Mucosa of gallbladder (tissue), 1 donor: ENCODE results near the gene CCP110. TPM values are rescaled to one million over a fixed set of nuclear protein-coding genes. Genes with fewer than 3 reads are reported as not detected.
A peak's percentile ranks its signal among the peaks of the same experiment; 100 is the strongest.

ENCODE experiments used
- DNase-seq: peaks from one replicate; pipeline ENCODE4 v3.0.0-alpha.2; 2020; ENCODE audit warnings: low spot score
- total RNA-seq: library from RNA; stranded (reverse); gene quantifications from one replicate; pipeline ENCODE4 v1.2.1, GENCODE V29; 2021
- donor health status: DM: no; HTN: no; CAD: no.

Gene CCP110
- 14.7 TPM for total RNA-seq

- DNase-seq: peak; percentile 97
Observed at GRCh38 chr16:19523559-19524355, at the start of gene CCP110. TSS of gene CCP110 (plus strand) at chr16:19523942. CDS start at chr16:19527882, 3,940 bp downstream.

- DNase-seq: no peak
Observed at GRCh38 chr16:19474617-19475016, 49.1 kb upstream of the CCP110 start.

GRCh38 chr16:19478505-19478904 lies 45.2 kb upstream of the CCP110 start:
- DNase-seq: no peak

GRCh38 chr16:19479302-19479721 lies 44.4 kb upstream of the CCP110 start:
- DNase-seq: no peak

- DNase-seq: no peak
Observed at GRCh38 chr16:19481296-19481695, 42.4 kb upstream of the CCP110 start.

GRCh38 chr16:19481769-19482168 lies 42.0 kb upstream of the CCP110 start:
- DNase-seq: no peak

- no peak for DNase-seq
Observed at GRCh38 chr16:19482291-19482690, 41.5 kb upstream of the CCP110 start.

GRCh38 chr16:19484096-19484495 lies 39.6 kb upstream of the CCP110 start:
- no peak for DNase-seq

- DNase-seq: no peak
Observed at GRCh38 chr16:19485611-19486010, 38.1 kb upstream of the CCP110 start.

- no peak for DNase-seq
Observed at GRCh38 chr16:19486051-19486450, 37.7 kb upstream of the CCP110 start.

- DNase-seq: no peak
Observed at GRCh38 chr16:19486750-19487325, 36.9 kb upstream of the CCP110 start.

- peak; percentile 58 for DNase-seq
Observed at GRCh38 chr16:19488213-19488640, 35.5 kb upstream of the CCP110 start.

- no peak for DNase-seq
Observed at GRCh38 chr16:19490619-19491018, 33.1 kb upstream of the CCP110 start.

GRCh38 chr16:19497176-19497575 lies 26.6 kb upstream of the CCP110 start:
- no peak for DNase-seq

- no peak for DNase-seq
Observed at GRCh38 chr16:19499006-19499405, 24.7 kb upstream of the CCP110 start.

GRCh38 chr16:19499481-19499880 lies 24.3 kb upstream of the CCP110 start:
- no peak for DNase-seq

- DNase-seq: peak; percentile 81
Observed at GRCh38 chr16:19502395-19503131, 21.2 kb upstream of the CCP110 start.

GRCh38 chr16:19503461-19504075 lies 20.2 kb upstream of the CCP110 start:
- no peak for DNase-seq

- DNase-seq: no peak
Observed at GRCh38 chr16:19505600-19506303, 18.0 kb upstream of the CCP110 start.

- DNase-seq: no peak
Observed at GRCh38 chr16:19506965-19507364, 16.8 kb upstream of the CCP110 start.

GRCh38 chr16:19507867-19508266 lies 15.9 kb upstream of the CCP110 start:
- DNase-seq: no peak

- no peak for DNase-seq
Observed at GRCh38 chr16:19512297-19512696, 11.4 kb upstream of the CCP110 start.
